ENCODE data around the gene BLZF1. TPM values are rescaled to one million over a fixed set of nuclear protein-coding genes. Genes with fewer than 3 reads are reported as not detected.

The BLZF1 gene
- total RNA-seq, 1 experiment from 2014 or later: 14.3 TPM

- H3K14ac ChIP-seq (ENCODE audit: insufficient read depth, low read length): no peak overlapping the region
- no peak overlapping the region for H2AFZ ChIP-seq (ENCODE audit: low read length)
- TF ChIP-seq CTCF (conservative IDR thresholded peaks at IDR 0.05): no peak
- no peaks in the 10 kb centered on the region for H4K20me1 ChIP-seq (ENCODE audit: control insufficient read depth, insufficient read depth, insufficient read length)
- H3K18ac ChIP-seq (ENCODE audit: insufficient read length, low read depth, low read length): no peak overlapping the region
- H4K5ac ChIP-seq (ENCODE audit: insufficient read length, low read depth, low read length): no peak overlapping the region
- Mint-ChIP-seq H3K27ac (peak overlapping the region in 1 of 3 experiments; percentile 31; a peak in 1 of 7 replicates), H3K27me3 (ENCODE audit: low read depth) (no peaks in the 10 kb centered on the region), H3K36me3 (ENCODE audit: insufficient read depth in 1 of 3, low read depth in 3 of 3) (peaks cover 25 to 39% (median 35%) of the 10 kb centered on the region in 3 experiments), H3K9me3 (peaks cover 15 to 25% of the 10 kb centered on the region in 2 experiments), H3K4me1 (peaks cover 14% of the 10 kb centered on the region in 2 experiments), H3K4me3 (no peak overlapping the region)
- no peak overlapping the region for H2BK20ac ChIP-seq (ENCODE audit: low read depth, low read length, poor library complexity, severe bottlenecking)
- no peaks in the 10 kb centered on the region; the same call in 1 of the 2 replicates for H3K4me1 ChIP-seq (ENCODE audit: insufficient read depth, low read length)
- no peak overlapping the region for H2AK5ac ChIP-seq (ENCODE audit: insufficient read length, low read length)
- no peak overlapping the region for H3K56ac ChIP-seq (ENCODE audit: insufficient read length, low read depth, low read length)
- no peak overlapping the region for H3K4ac ChIP-seq (ENCODE audit: low read depth, low read length)
- H2BK5ac ChIP-seq (ENCODE audit: insufficient read length, low read length): no peak overlapping the region
- no peaks in the 10 kb centered on the region for H3K9me3 ChIP-seq (ENCODE audit: control insufficient read depth, low read depth, low read length)
- no peak overlapping the region for H4K91ac ChIP-seq (ENCODE audit: insufficient read length, low read depth, low read length)
- no peak overlapping the region for H3K4me2 ChIP-seq (ENCODE audit: insufficient read depth, insufficient read length, low read length)
- H3K27me3 ChIP-seq (ENCODE audit: insufficient read depth, low read length): no peaks in the 10 kb centered on the region
- H2BK15ac ChIP-seq (ENCODE audit: low read depth, low read length): no peak overlapping the region
- no peaks in the 10 kb centered on the region for H3K79me1 ChIP-seq (ENCODE audit: insufficient read depth, low read depth, low read length, poor library complexity, severe bottlenecking)
- no peaks in the 10 kb centered on the region for H3K79me2 ChIP-seq (ENCODE audit: insufficient read depth, low read length)
- no peak for DNase-seq
- no peak overlapping the region for H3K9ac ChIP-seq (ENCODE audit: extremely low read depth, insufficient read length, low read length)
- H2BK120ac ChIP-seq (ENCODE audit: low read depth, low read length, poor library complexity, severe bottlenecking): no peak overlapping the region
- no peak overlapping the region for H3K27ac ChIP-seq (ENCODE audit: insufficient read length, low read depth, low read length)
- no peak overlapping the region for H3T11ph ChIP-seq (ENCODE audit: low read length)
- no peaks in the 10 kb centered on the region for H3K23me2 ChIP-seq (ENCODE audit: insufficient read length, low read depth, low read length, poor library complexity, severe bottlenecking)
- H3K23ac ChIP-seq (ENCODE audit: insufficient read length, low read depth, low read length): no peak overlapping the region
- H4K8ac ChIP-seq (replicated peaks; ENCODE audit: insufficient read length, low read depth, low read length): no peak overlapping the region
- H2BK12ac ChIP-seq (ENCODE audit: insufficient read length, low read depth, low read length): no peak overlapping the region
Observed at GRCh38 chr1:169339773-169340172, 28.2 kb upstream of the BLZF1 start.
